HepG2 (cell line): Measurements from ENCODE around the gene GPR62. TPM values are rescaled to one million over a fixed set of nuclear protein-coding genes. Genes with fewer than 3 reads are reported as not detected.
A peak's percentile ranks its signal among the peaks of the same experiment; 100 is the strongest.

Source experiments
- ATAC-seq: fragments of 200-7000 bp; cut with Tn5 transposase; 3 replicates; pipeline ENCODE4 v1.9.1; 2020; ENCODE audit warnings: mild to moderate bottlenecking, moderate library complexity
- BruUV-seq: library from RNA; stranded (reverse); fragments of 400-500 nt; replicated peaks from 2 replicates; lab custom pipeline; 2021; lab: Mats Ljungman, UMichigan
- CTCF ChIA-PET: fragments of 300-600 bp; formaldehyde crosslinking; extraction: SDS; loops from one replicate; lab custom pipeline; 2021; ENCODE audit warnings: low total read pairs, inconsistent platforms, low intra/inter-chr PET ratio; lab: Yijun Ruan, JAX
- POLR2A ChIA-PET: fragments of 350-600 bp; sonication (Branson Sonifier 250); formaldehyde crosslinking; loops from one replicate; lab custom pipeline; 2020; ENCODE audit warnings: antibody characterized with exemption, inconsistent platforms; lab: Yijun Ruan, JAX
- DNase-seq: peaks from one replicate; pipeline ENCODE4 v3.0.0-alpha.2; 2015; ENCODE audit warnings: low spot score
- FAIRE-seq: peaks from 3 replicates; lab custom pipeline; 2011; peaks lifted over from hg19 to GRCh38; lab: Jason Lieb, UNC
- H2AFZ ChIP-seq: one replicate; pipeline ENCODE4 v1.6.1; 2011; ENCODE audit warnings: low read length, inconsistent platforms
- H3K27ac ChIP-seq: fragments of 300-600 bp; 3 replicates; pipeline ENCODE4 v1.8.0; 2011; ENCODE audit warnings: mixed run types, mild to moderate bottlenecking, mixed read lengths, low read length, inconsistent platforms; ENCODE audit not compliant: insufficient read depth; ENCODE audit errors: extremely low read length
- H3K27me3 ChIP-seq, 2 experiments: fragments of 200-600 bp in 1 of 2; 2 replicates in 1 of 2; 3 replicates in 1 of 2; pipeline versions ENCODE4 v1.6.0 to v1.8.0; 2011; ENCODE audit warnings: low read length in 2 of 2, mild to moderate bottlenecking in 2 of 2, moderate library complexity in 2 of 2, inconsistent platforms in 1 of 2; ENCODE audit not compliant: insufficient read depth in 2 of 2, control insufficient read depth in 1 of 2
- H3K36me3 ChIP-seq, 2 experiments: fragments of 200-600 bp in 1 of 2; replicated peaks in 1 of 2; 2 replicates in 1 of 2; 3 replicates in 1 of 2; pipeline versions ENCODE4 v1.5.1 to v1.8.0; 2011; ENCODE audit warnings: low read length in 2 of 2, inconsistent platforms in 1 of 2; ENCODE audit not compliant: insufficient read depth in 2 of 2, control insufficient read depth in 1 of 2
- H3K4me1 ChIP-seq: 2 replicates; pipeline ENCODE4 v1.5.1; 2012; ENCODE audit warnings: low read length, inconsistent platforms; ENCODE audit not compliant: insufficient read depth
- H3K4me2 ChIP-seq: 2 replicates; pipeline ENCODE4 v1.6.0; 2011; ENCODE audit warnings: low read depth, low read length, inconsistent platforms
- H3K4me3 ChIP-seq, 3 experiments: fragments of 200-600 bp in 1 of 3; sonication (generic), shearing (Covaris generic) in 1 of 3; replicated peaks in 1 of 3; 2 replicates each; pipeline ENCODE4 v1.5.1; 2011 to 2016; ENCODE audit warnings: low read length in 3 of 3, inconsistent platforms in 2 of 3, low read depth in 2 of 3, mild to moderate bottlenecking in 2 of 3, control low read depth in 1 of 3, mixed read lengths in 1 of 3; ENCODE audit not compliant: insufficient read depth in 1 of 3
- H3K79me2 ChIP-seq: one replicate; pipeline ENCODE4 v1.6.1; 2011; ENCODE audit warnings: low read length, inconsistent platforms; ENCODE audit not compliant: insufficient read depth
- H3K9ac ChIP-seq: 2 replicates; pipeline ENCODE4 v1.6.0; 2011; ENCODE audit warnings: mild to moderate bottlenecking, low read depth, low read length, inconsistent platforms; ENCODE audit not compliant: insufficient read depth
- H3K9me3 ChIP-seq: 2 replicates; pipeline ENCODE4 v1.5.1; 2012; ENCODE audit warnings: mild to moderate bottlenecking, low read length
- H4K20me1 ChIP-seq: 2 replicates; pipeline ENCODE4 v1.6.0; 2011; ENCODE audit warnings: inconsistent platforms, mild to moderate bottlenecking, low read length, moderate library complexity; ENCODE audit not compliant: insufficient read depth
- FOSL1 ChIP-seq: sonication (generic); formaldehyde crosslinking; IDR thresholded peaks from 2 replicates; pipeline ENCODE4 v1.9.0; 2021; ENCODE audit warnings: missing genetic modification reagents, borderline replicate concordance
- FOSL2 ChIP-seq: sonication (generic); formaldehyde crosslinking; IDR thresholded peaks from 2 replicates; pipeline ENCODE4 v1.4.0; 2020; ENCODE audit warnings: missing genetic modification reagents
- GABPA ChIP-seq, 2 experiments: IDR thresholded peaks; 2 replicates each; pipeline ENCODE4 v1.6.1; 2011 to 2016; ENCODE audit warnings: low read depth in 2 of 2, low read length in 1 of 2, missing biosample characterization in 1 of 2, missing genetic modification characterization in 1 of 2
- GATAD2A ChIP-seq: IDR thresholded peaks from 2 replicates; pipeline ENCODE4 v1.6.1; 2016
- HNRNPL ChIP-seq: fragments of 200-400 bp; formaldehyde crosslinking; IDR thresholded peaks from 2 replicates; pipeline ENCODE4 v1.6.1; 2017; ENCODE audit warnings: mild to moderate bottlenecking, low read depth, low read length
- JUNB ChIP-seq: sonication (generic); formaldehyde crosslinking; IDR thresholded peaks from 2 replicates; pipeline ENCODE4 v1.8.0; 2022; ENCODE audit warnings: missing genetic modification reagents, mild to moderate bottlenecking, borderline replicate concordance
- JUND ChIP-seq: sonication (generic); formaldehyde crosslinking; IDR thresholded peaks from 2 replicates; pipeline ENCODE4 v1.8.0; 2022; ENCODE audit warnings: mild to moderate bottlenecking, missing genetic modification reagents
- LCORL ChIP-seq, 2 experiments: fragments of 450-650 bp in 1 of 2; sonication (generic) in 1 of 2; formaldehyde crosslinking in 1 of 2; IDR thresholded peaks; 2 replicates each; pipeline versions ENCODE4 v1.5.0 to v1.6.1; 2017 to 2020; ENCODE audit warnings: antibody characterized with exemption in 1 of 2, missing genetic modification reagents in 1 of 2
- SAP130 ChIP-seq: IDR thresholded peaks from 2 replicates; pipeline ENCODE4 v1.6.1; 2016; ENCODE audit warnings: low read depth
- TEAD3 ChIP-seq: optimal IDR thresholded peaks from 2 replicates; pipeline ENCODE3; 2016; ENCODE audit warnings: borderline replicate concordance
- ZFP37 ChIP-seq: sonication (generic); formaldehyde crosslinking; IDR thresholded peaks from 2 replicates; pipeline ENCODE4 v1.4.0; 2020; ENCODE audit warnings: missing genetic modification reagents, borderline replicate concordance
- ZMYM3 ChIP-seq: sonication (generic); formaldehyde crosslinking; IDR thresholded peaks from 2 replicates; pipeline ENCODE4 v1.5.1; 2020; ENCODE audit warnings: mild to moderate bottlenecking, missing genetic modification reagents
- ZNF121 ChIP-seq: sonication (generic); formaldehyde crosslinking; IDR thresholded peaks from 2 replicates; pipeline ENCODE4 v1.5.0; 2020; ENCODE audit warnings: mild to moderate bottlenecking, missing genetic modification reagents
- ZNF282 ChIP-seq: fragments of 450-650 bp; IDR thresholded peaks from 2 replicates; pipeline ENCODE4 v1.6.1; 2018; ENCODE audit not compliant: partially characterized antibody
- WGBS: methylation state at CpG from one replicate; pipeline ENCODE4 v1.1.6; 2017; ENCODE audit warnings: low lambda C conversion rate; 5-methylcytosine and 5-hydroxymethylcytosine counted together
- in situ Hi-C: cut with HindIII; loops from 2 replicates; pipeline ENCODE4 v1.10.0; 2017; ENCODE audit warnings: low pct_unique_long_range_greater_than_20kb; ENCODE audit not compliant: extremely low pct_ligation_motif_present
- intact Hi-C: fragments of 100-400 bp; cut with micrococcal nuclease; formaldehyde crosslinking; loops from one replicate; pipeline ENCODE4 v1.10.0; 2022; ENCODE audit not compliant: unreplicated experiment
- polyA plus RNA-seq, 8 experiments: library from polyadenylated mRNA; depleted of rRNA in 3 of 8; stranded (reverse) in 7 of 8; unstranded in 1 of 8; fragments of >200 nt; fragmentation: Illumina TruSeq in 4 of 8; extraction: Trizol in 4 of 8; gene quantifications; 2 replicates each; pipeline versions ENCODE4 v1.2.1 to v1.2.3, GENCODE V29; 2011 to 2016; ENCODE audit warnings: low read depth in 4 of 8, missing spikeins in 1 of 8, mixed read lengths in 1 of 8; ENCODE audit not compliant: insufficient read depth in 1 of 8
- total RNA-seq, 5 experiments: library from RNA; depleted of rRNA; stranded (reverse); fragments of >200 nt; fragmentation: Illumina TruSeq; extraction: Trizol; gene quantifications; 2 replicates each; pipeline ENCODE4 v1.2.3, GENCODE V29; 2016; ENCODE audit warnings: low read depth in 1 of 5
- TF ChIP-seq, protein P1 (sequence below): sonication (generic); formaldehyde crosslinking; IDR thresholded peaks from 2 replicates; pipeline ENCODE4 v1.4.0; 2020; ENCODE audit warnings: missing genetic modification reagents
- TF ChIP-seq, protein P2 (sequence below): sonication (generic); formaldehyde crosslinking; IDR thresholded peaks from 2 replicates; pipeline ENCODE4 v1.5.0; 2020; ENCODE audit warnings: mild to moderate bottlenecking, missing genetic modification reagents, borderline replicate concordance
- TF ChIP-seq, protein P3 (sequence below): sonication (generic); formaldehyde crosslinking; IDR thresholded peaks from 2 replicates; pipeline ENCODE4 v1.8.0; 2022; ENCODE audit warnings: low read depth, missing genetic modification reagents

The GPR62 gene
- total and polyA plus RNA-seq, 2 of the 13 experiments (the other 11 are each of a cell fraction or from before 2014, with no cell fraction given): not detected

DNA sequence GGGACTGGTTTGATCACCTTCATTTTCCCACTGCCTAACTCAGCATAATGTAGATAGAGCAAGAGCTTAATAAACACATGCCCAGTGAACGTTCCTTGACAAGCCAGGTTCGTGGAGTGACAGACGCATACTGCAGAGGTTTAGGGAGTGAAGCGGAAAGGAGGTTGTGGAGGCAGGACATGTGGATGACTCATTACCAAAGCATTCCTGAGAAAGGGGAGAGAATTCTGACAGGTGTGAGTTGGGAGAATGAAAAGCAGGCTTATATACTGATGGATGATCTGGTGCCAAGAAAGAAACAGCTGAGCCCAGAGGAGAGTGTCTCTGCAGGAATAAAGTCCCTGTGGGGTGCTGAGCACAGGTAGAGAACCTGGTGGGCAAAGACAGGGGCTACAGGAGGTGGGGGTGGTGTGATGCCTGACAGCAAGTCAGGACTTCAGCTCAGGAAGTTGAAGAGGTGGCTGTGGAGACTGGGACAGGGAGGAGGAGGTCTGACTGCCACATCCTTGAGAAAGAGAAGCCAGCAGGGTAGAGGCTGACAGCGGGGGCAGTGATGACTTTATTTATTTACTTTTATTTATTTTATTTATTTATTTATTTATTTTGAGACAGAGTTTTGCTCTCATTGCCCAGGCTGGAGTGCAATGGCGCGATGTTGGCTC is 42.9 kb downstream of the GPR62 start:
- Histone ChIP-seq H3K4me1 (peaks cover 56% of the 10 kb centered on the region), H3K4me3 (no peak overlapping the region), H3K79me2 (peaks cover 21% of the 10 kb centered on the region), H3K9ac (no peak overlapping the region), H3K36me3 (peaks cover 6 to 15% of the 10 kb centered on the region in 2 experiments), H3K27ac (no peak overlapping the region), H4K20me1 (0 out of 2 replicates have a peak, but pooled peaks cover 3% of the 10 kb centered on the region), H3K9me3 (no peaks in the 10 kb centered on the region), H3K4me2 (peak overlapping the region; percentile 30), H3K27me3 (peaks cover 0 to 12% of the 10 kb centered on the region in 2 experiments; a peak in 1 of 5 replicates), H2AFZ (no peak overlapping the region)
- no TSS peak for BruUV-seq
- intact Hi-C loops (no loop called here), in situ Hi-C loops (no loop called here)
- DNase-seq: peak; percentile 64
- CTCF ChIA-PET: interaction anchor here (9.0 kb wide), 1 partner anchor 146 kb away, joined by 110 read pairs; no protein-coding TSS in a partner anchor
- 36% methylated on average over 7 of the region's 7 CpGs for WGBS
- POLR2A ChIA-PET: interaction anchor here (0.6 to 2.0 kb wide), 6 partner anchors 15 to 288 kb away, joined by 3 to 15 read pairs (median 4); partner anchors contain the start of genes ABHD14A, ACY1, PARP3 and RRP9
- FAIRE-seq: no peak
- TF ChIP-seq, protein P1, sequence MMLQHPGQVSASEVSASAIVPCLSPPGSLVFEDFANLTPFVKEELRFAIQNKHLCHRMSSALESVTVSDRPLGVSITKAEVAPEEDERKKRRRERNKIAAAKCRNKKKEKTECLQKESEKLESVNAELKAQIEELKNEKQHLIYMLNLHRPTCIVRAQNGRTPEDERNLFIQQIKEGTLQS (CRISPR knock-in tag): peak; percentile 86
- TF ChIP-seq, protein P2, sequence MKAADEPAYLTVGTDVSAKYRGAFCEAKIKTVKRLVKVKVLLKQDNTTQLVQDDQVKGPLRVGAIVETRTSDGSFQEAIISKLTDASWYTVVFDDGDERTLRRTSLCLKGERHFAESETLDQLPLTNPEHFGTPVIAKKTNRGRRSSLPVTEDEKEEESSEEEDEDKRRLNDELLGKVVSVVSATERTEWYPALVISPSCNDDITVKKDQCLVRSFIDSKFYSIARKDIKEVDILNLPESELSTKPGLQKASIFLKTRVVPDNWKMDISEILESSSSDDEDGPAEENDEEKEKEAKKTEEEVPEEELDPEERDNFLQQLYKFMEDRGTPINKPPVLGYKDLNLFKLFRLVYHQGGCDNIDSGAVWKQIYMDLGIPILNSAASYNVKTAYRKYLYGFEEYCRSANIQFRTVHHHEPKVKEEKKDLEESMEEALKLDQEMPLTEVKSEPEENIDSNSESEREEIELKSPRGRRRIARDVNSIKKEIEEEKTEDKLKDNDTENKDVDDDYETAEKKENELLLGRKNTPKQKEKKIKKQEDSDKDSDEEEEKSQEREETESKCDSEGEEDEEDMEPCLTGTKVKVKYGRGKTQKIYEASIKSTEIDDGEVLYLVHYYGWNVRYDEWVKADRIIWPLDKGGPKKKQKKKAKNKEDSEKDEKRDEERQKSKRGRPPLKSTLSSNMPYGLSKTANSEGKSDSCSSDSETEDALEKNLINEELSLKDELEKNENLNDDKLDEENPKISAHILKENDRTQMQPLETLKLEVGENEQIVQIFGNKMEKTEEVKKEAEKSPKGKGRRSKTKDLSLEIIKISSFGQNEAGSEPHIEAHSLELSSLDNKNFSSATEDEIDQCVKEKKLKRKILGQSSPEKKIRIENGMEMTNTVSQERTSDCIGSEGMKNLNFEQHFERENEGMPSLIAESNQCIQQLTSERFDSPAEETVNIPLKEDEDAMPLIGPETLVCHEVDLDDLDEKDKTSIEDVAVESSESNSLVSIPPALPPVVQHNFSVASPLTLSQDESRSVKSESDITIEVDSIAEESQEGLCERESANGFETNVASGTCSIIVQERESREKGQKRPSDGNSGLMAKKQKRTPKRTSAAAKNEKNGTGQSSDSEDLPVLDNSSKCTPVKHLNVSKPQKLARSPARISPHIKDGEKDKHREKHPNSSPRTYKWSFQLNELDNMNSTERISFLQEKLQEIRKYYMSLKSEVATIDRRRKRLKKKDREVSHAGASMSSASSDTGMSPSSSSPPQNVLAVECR: 0 out of 2 replicates have a peak, but pooled peaks have one; percentile 17
- peak; percentile 94 for TF ChIP-seq FOSL2 (CRISPR knock-in tag)
- TF ChIP-seq JUNB: peak; percentile 64; the same call in 1 of the 2 replicates
- TF ChIP-seq ZNF282: no peak
- 0 out of 2 replicates have a peak, but pooled peaks have one; percentile 33 for TF ChIP-seq GATAD2A
- TF ChIP-seq GABPA (IDR thresholded peaks at IDR 0.05; ENCODE audit: low read depth, low read length): no peak
- peak; percentile 35; the same call in 1 of the 2 replicates for TF ChIP-seq GABPA (CRISPR knock-in tag; IDR thresholded peaks at IDR 0.05; ENCODE audit: low read depth)
- TF ChIP-seq, protein P3, sequence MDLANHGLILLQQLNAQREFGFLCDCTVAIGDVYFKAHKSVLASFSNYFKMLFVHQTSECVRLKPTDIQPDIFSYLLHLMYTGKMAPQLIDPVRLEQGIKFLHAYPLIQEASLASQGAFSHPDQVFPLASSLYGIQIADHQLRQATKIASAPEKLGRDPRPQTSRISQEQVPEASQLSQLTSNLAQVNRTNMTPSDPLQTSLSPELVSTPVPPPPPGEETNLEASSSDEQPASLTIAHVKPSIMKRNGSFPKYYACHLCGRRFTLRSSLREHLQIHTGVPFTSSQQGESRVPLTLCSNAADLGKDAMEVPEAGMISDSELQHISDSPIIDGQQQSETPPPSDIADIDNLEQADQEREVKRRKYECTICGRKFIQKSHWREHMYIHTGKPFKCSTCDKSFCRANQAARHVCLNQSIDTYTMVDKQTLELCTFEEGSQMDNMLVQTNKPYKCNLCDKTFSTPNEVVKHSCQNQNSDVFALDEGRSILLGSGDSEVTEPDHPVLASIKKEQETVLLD: no peak
- peak; percentile 7; the same call in 1 of the 2 replicates for TF ChIP-seq ZMYM3 (CRISPR knock-in tag)
- no peak for TF ChIP-seq ZNF121
- TF ChIP-seq HNRNPL: no peak
- no peak for TF ChIP-seq LCORL (IDR thresholded peaks at IDR 0.05)
- 0 out of 2 replicates have a peak, but pooled peaks have one; percentile 23 for TF ChIP-seq LCORL (CRISPR knock-in tag; IDR thresholded peaks at IDR 0.05)
- TF ChIP-seq FOSL1 (CRISPR knock-in tag): peak; percentile 65; the same call in 1 of the 2 replicates
- peak; percentile 57 for TF ChIP-seq TEAD3
- TF ChIP-seq SAP130 (CRISPR knock-in tag): 0 out of 2 replicates have a peak, but pooled peaks have one; percentile 35
- peak; percentile 81 for TF ChIP-seq JUND (CRISPR knock-in tag)
- no peak for TF ChIP-seq ZFP37 (CRISPR knock-in tag)
- no peak for ATAC-seq
